ENCODE data around the gene POLR2L.

- TF ChIP-seq CTCF (IDR thresholded peaks at IDR 0.05) (no peak), POLR2A (IDR thresholded peaks at IDR 0.05) (no peak)
Observed at GRCh38 chr11:858762-859339, 16.5 kb upstream of the POLR2L start.

Measured in testis (tissue), 2 donors.